ENCODE results near the gene VIM. TPM values are rescaled to one million over a fixed set of nuclear protein-coding genes. Genes with fewer than 3 reads are reported as not detected.

The VIM gene
- polyA plus RNA-seq, 1 donor (not counting 4 experiments of a cell fraction or from before 2014, with no cell fraction given), result 495 TPM

GRCh38 chr10:17209302-17209701 lies 18.7 kb upstream of the VIM start:
- H3K4me3 ChIP-seq (ENCODE audit: control insufficient read depth in 2 of 3, extremely low read depth in 1 of 3, insufficient read depth in 2 of 3, low read depth in 1 of 3, low read length in 3 of 3), result no peak overlapping the region
- dilution Hi-C loops (cut with MboI; ENCODE audit: extremely low pct_ligation_motif_present, low sequenced_read_pairs), result no loop called here
- H3K9me1 ChIP-seq (ENCODE audit: control insufficient read depth, extremely low read depth, insufficient read depth, low read length), result no peaks in the 10 kb centered on the region
- no peak overlapping the region for H3K4me2 ChIP-seq (ENCODE audit: control insufficient read depth, extremely low read depth, insufficient read depth, low read depth, low read length)
- no peaks in the 10 kb centered on the region for H3K36me3 ChIP-seq (ENCODE audit: control insufficient read depth in 2 of 2, extremely low read depth in 1 of 2, insufficient read depth in 2 of 2, low read length in 2 of 2)
- no peaks in the 10 kb centered on the region for H3K9me3 ChIP-seq (ENCODE audit: control insufficient read depth, low read depth, low read length)
- H3K27ac ChIP-seq (ENCODE audit: control insufficient read depth, insufficient read depth, low read length), result no peak overlapping the region
- TF ChIP-seq EZH2 (IDR thresholded peaks at IDR 0.05; ENCODE audit: low read length) (no peak), CTCF (optimal IDR thresholded peaks at IDR 0.05 in 1 of 3, IDR thresholded peaks at IDR 0.05 in 1 of 3, conservative IDR thresholded peaks at IDR 0.05 in 1 of 3; ENCODE audit: extremely low read depth in 1 of 3, insufficient read depth in 2 of 3, low read length in 3 of 3) (no peak)
- no peak overlapping the region for H3K9ac ChIP-seq (ENCODE audit: control insufficient read depth, extremely low read depth, insufficient read depth, low read length)
- DNase-seq (ENCODE audit: low read depth, low spot score) (no peak), FAIRE-seq (no peak)
- no peaks in the 10 kb centered on the region for H4K20me1 ChIP-seq (ENCODE audit: control insufficient read depth, extremely low read depth, insufficient read depth, low read length)
- peaks cover 16% of the 10 kb centered on the region for H3K4me1 ChIP-seq (ENCODE audit: control insufficient read depth, extremely low read depth, insufficient read depth, low read length)
- H3K27me3 ChIP-seq (ENCODE audit: control insufficient read depth, extremely low read depth, insufficient read depth, low read length), result no peaks in the 10 kb centered on the region
- H2AFZ ChIP-seq (ENCODE audit: control insufficient read depth, low read length), result no peak overlapping the region
- H3K79me2 ChIP-seq (ENCODE audit: control insufficient read depth, insufficient read depth, low read length), result no peaks in the 10 kb centered on the region

DNA sequence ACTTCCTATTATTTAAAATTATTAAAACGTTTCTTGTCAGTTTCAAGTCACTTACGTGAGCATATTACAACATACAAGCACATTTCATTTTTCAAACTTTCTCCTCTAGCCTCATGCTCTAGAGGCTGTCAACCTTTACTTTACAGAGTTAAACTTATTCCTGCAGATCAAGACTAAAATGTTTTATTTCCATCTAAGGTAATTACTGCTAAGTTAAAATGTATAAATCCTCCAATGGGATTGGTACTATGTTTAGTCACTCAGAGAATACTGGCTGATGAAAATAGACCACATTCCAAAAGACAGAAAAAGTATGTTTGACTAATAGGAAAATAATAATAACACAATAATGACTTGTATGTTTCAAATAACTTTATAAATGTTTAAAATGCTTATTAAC lies 18.2 kb upstream of the VIM start:
- dilution Hi-C loops (cut with MboI; ENCODE audit: extremely low pct_ligation_motif_present, low sequenced_read_pairs), result no loop called here
- no peaks in the 10 kb centered on the region for H3K79me2 ChIP-seq (ENCODE audit: control insufficient read depth, insufficient read depth, low read length)
- FAIRE-seq, result no peak

DNA sequence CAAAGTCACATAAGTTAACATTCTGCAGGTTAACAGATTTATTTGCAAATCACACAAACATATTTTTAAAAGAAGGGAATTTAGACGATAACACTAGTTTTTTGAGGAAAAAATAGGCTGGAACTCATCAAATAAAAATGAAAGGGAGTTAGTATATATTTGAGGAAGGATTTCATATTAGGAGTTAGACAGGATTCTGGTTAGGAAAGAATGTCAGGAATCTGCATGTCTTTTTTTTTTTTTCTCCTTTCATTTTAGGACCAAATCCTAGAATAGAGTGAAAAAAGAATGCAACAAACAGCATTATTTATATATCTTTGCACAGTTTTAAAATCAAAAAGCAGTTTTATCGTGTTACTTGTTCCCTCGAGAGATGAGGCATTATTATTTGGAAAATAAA lies 17.7 kb upstream of the VIM start:
- Histone ChIP-seq H3K36me3 (ENCODE audit: control insufficient read depth in 2 of 2, extremely low read depth in 1 of 2, insufficient read depth in 2 of 2, low read length in 2 of 2) (no peaks in the 10 kb centered on the region), H2AFZ (ENCODE audit: control insufficient read depth, low read length) (no peak overlapping the region), H3K27ac (ENCODE audit: control insufficient read depth, insufficient read depth, low read length) (no peak overlapping the region), H4K20me1 (ENCODE audit: control insufficient read depth, extremely low read depth, insufficient read depth, low read length) (no peaks in the 10 kb centered on the region), H3K79me2 (ENCODE audit: control insufficient read depth, insufficient read depth, low read length) (no peaks in the 10 kb centered on the region), H3K9ac (ENCODE audit: control insufficient read depth, extremely low read depth, insufficient read depth, low read length) (no peak overlapping the region), H3K4me1 (ENCODE audit: control insufficient read depth, extremely low read depth, insufficient read depth, low read length) (peaks cover 27% of the 10 kb centered on the region), H3K9me3 (ENCODE audit: control insufficient read depth, low read depth, low read length) (no peaks in the 10 kb centered on the region), H3K9me1 (ENCODE audit: control insufficient read depth, extremely low read depth, insufficient read depth, low read length) (no peaks in the 10 kb centered on the region), H3K4me2 (ENCODE audit: control insufficient read depth, extremely low read depth, insufficient read depth, low read depth, low read length) (no peak overlapping the region), H3K4me3 (ENCODE audit: control insufficient read depth in 2 of 3, extremely low read depth in 1 of 3, insufficient read depth in 2 of 3, low read depth in 1 of 3, low read length in 3 of 3) (no peak overlapping the region), H3K27me3 (ENCODE audit: control insufficient read depth, extremely low read depth, insufficient read depth, low read length) (no peaks in the 10 kb centered on the region)
- no peak for DNase-seq (ENCODE audit: low read depth, low spot score)
- FAIRE-seq, result no peak
- dilution Hi-C loops (cut with MboI; ENCODE audit: extremely low pct_ligation_motif_present, low sequenced_read_pairs), result no loop called here
- TF ChIP-seq CTCF (optimal IDR thresholded peaks at IDR 0.05 in 1 of 3, IDR thresholded peaks at IDR 0.05 in 1 of 3, conservative IDR thresholded peaks at IDR 0.05 in 1 of 3; ENCODE audit: extremely low read depth in 1 of 3, insufficient read depth in 2 of 3, low read length in 3 of 3) (no peak), EZH2 (IDR thresholded peaks at IDR 0.05; ENCODE audit: low read length) (no peak)

More for the DNA sequence above, 18.2 kb upstream of the VIM start:
- Histone ChIP-seq H3K27me3 (ENCODE audit: control insufficient read depth, extremely low read depth, insufficient read depth, low read length) (no peaks in the 10 kb centered on the region), H3K27ac (ENCODE audit: control insufficient read depth, insufficient read depth, low read length) (no peak overlapping the region), H3K9me1 (ENCODE audit: control insufficient read depth, extremely low read depth, insufficient read depth, low read length) (no peaks in the 10 kb centered on the region), H2AFZ (ENCODE audit: control insufficient read depth, low read length) (no peak overlapping the region), H3K36me3 (ENCODE audit: control insufficient read depth in 2 of 2, extremely low read depth in 1 of 2, insufficient read depth in 2 of 2, low read length in 2 of 2) (no peaks in the 10 kb centered on the region), H3K4me1 (ENCODE audit: control insufficient read depth, extremely low read depth, insufficient read depth, low read length) (peaks cover 22% of the 10 kb centered on the region), H3K4me2 (ENCODE audit: control insufficient read depth, extremely low read depth, insufficient read depth, low read depth, low read length) (no peak overlapping the region), H3K9me3 (ENCODE audit: control insufficient read depth, low read depth, low read length) (no peaks in the 10 kb centered on the region), H3K9ac (ENCODE audit: control insufficient read depth, extremely low read depth, insufficient read depth, low read length) (no peak overlapping the region), H4K20me1 (ENCODE audit: control insufficient read depth, extremely low read depth, insufficient read depth, low read length) (no peaks in the 10 kb centered on the region), H3K4me3 (ENCODE audit: control insufficient read depth in 2 of 3, extremely low read depth in 1 of 3, insufficient read depth in 2 of 3, low read depth in 1 of 3, low read length in 3 of 3) (no peak overlapping the region)
- DNase-seq (ENCODE audit: low read depth, low spot score), result no peak
- TF ChIP-seq EZH2 (IDR thresholded peaks at IDR 0.05; ENCODE audit: low read length), result no peak

Data from keratinocyte (primary cell).